Liver (tissue), 3 donors: Measurements from ENCODE around the gene ARHGAP32.

Experiments used
- ATF3 ChIP-seq: IDR thresholded peaks from 2 replicates; pipeline ENCODE4 v1.6.1; 2016; ENCODE audit warnings: antibody characterized with exemption
- CTCF ChIP-seq: fragments of 150-350 bp; IDR thresholded peaks from 2 replicates; pipeline ENCODE4 v1.5.1; 2017; ENCODE audit warnings: improper control_type of control experiment, low read depth, low read length; ENCODE audit not compliant: missing input control
- GABPA ChIP-seq, 2 donors: IDR thresholded peaks in 1 of 2; conservative IDR thresholded peaks in 1 of 2; 2 replicates each; pipeline ENCODE4 v1.6.1; 2016; ENCODE audit warnings: antibody characterized with exemption in 2 of 2, mild to moderate bottlenecking in 1 of 2, moderate library complexity in 1 of 2
- HNF4G ChIP-seq: IDR thresholded peaks from 2 replicates; pipeline ENCODE4 v1.6.1; 2016; ENCODE audit warnings: antibody characterized with exemption
- JUND ChIP-seq, 2 donors: IDR thresholded peaks; 2 replicates each; pipeline ENCODE4 v1.6.1; 2016; ENCODE audit warnings: antibody characterized with exemption in 2 of 2
- MAX ChIP-seq: IDR thresholded peaks from 2 replicates; pipeline ENCODE4 v1.6.1; 2016; ENCODE audit warnings: antibody characterized with exemption
- NR2F2 ChIP-seq: IDR thresholded peaks from 2 replicates; pipeline ENCODE4 v1.6.1; 2016; ENCODE audit warnings: antibody characterized with exemption
- RAD21 ChIP-seq, 2 donors: IDR thresholded peaks; 2 replicates each; pipeline ENCODE4 v1.6.1; 2016; ENCODE audit warnings: antibody characterized with exemption in 2 of 2, mild to moderate bottlenecking in 2 of 2
- REST ChIP-seq: IDR thresholded peaks from 2 replicates; pipeline ENCODE4 v1.6.1; 2016; ENCODE audit warnings: antibody characterized with exemption, mild to moderate bottlenecking
- RXRA ChIP-seq, 2 donors: IDR thresholded peaks; 2 replicates each; pipeline ENCODE4 v1.6.1; 2017 to 2018; ENCODE audit warnings: antibody characterized with exemption in 2 of 2, mild to moderate bottlenecking in 1 of 2
- SP1 ChIP-seq: IDR thresholded peaks from 2 replicates; pipeline ENCODE4 v1.6.1; 2018; ENCODE audit warnings: antibody characterized with exemption, mild to moderate bottlenecking
- YY1 ChIP-seq: IDR thresholded peaks from 2 replicates; pipeline ENCODE4 v1.6.1; 2016; ENCODE audit warnings: antibody characterized with exemption, mild to moderate bottlenecking
- donor health status: healthy.
- donor health status: healthy.

GRCh38 chr11:128919216-128919615, 272.9 kb downstream of the ARHGAP32 start:
- TF ChIP-seq CTCF (no peak), YY1 (no peak), GABPA (IDR thresholded peaks at IDR 0.05 in 1 of 2, conservative IDR thresholded peaks at IDR 0.05 in 1 of 2) (no peak), ATF3 (no peak), SP1 (no peak), REST (no peak), RXRA (IDR thresholded peaks at IDR 0.05) (no peak), JUND (IDR thresholded peaks at IDR 0.05) (no peak), HNF4G (no peak), NR2F2 (no peak), RAD21 (IDR thresholded peaks at IDR 0.05) (no peak), MAX (no peak)
